ENCODE results near the gene KPTN. TPM values are rescaled to one million over a fixed set of nuclear protein-coding genes. Genes with fewer than 3 reads are reported as not detected.

Gene KPTN
- total RNA-seq, 1 experiment from 2014 or later = 23.8 TPM

GRCh38 chr19:47470447-47471195 is 13.4 kb downstream of the KPTN start:
- no peak overlapping the region for H3K4me2 ChIP-seq (ENCODE audit: low read length)
- no peaks in the 10 kb centered on the region for H3K9me3 ChIP-seq (ENCODE audit: control insufficient read depth in 1 of 2, insufficient read depth in 1 of 2, low read depth in 1 of 2, low read length in 2 of 2)
- H3K36me3 ChIP-seq (ENCODE audit: control insufficient read depth in 1 of 2, insufficient read depth in 2 of 2, low read length in 2 of 2) = no peaks in the 10 kb centered on the region
- no peak overlapping the region for H3K9ac ChIP-seq (ENCODE audit: low read length)
- no peak for DNase-seq (ENCODE audit: low read depth, low spot score)
- POLR2A ChIA-PET = no interaction called here
- BruUV-seq (replicated peaks) = no TSS peak
- intact Hi-C loops (cut with micrococcal nuclease) = no loop called here
- H2AFZ ChIP-seq (ENCODE audit: low read depth, low read length, poor library complexity, severe bottlenecking) = no peak overlapping the region
- ATAC-seq = no peak
- CTCF ChIA-PET = no interaction called here
- no peak overlapping the region for H3K4me3 ChIP-seq (replicated peaks in 1 of 2; ENCODE audit: low read depth in 1 of 2, low read length in 2 of 2)
- RAD21 ChIA-PET (ENCODE audit: low non-redundant PET in 1 of 2, low total read pairs in 2 of 2, uncharacterized antibody in 2 of 2, unreplicated experiment in 2 of 2) = no interaction called here
- no peaks in the 10 kb centered on the region for H3K79me2 ChIP-seq (ENCODE audit: insufficient read depth, low read length)
- no peaks in the 10 kb centered on the region for H3K9me2 ChIP-seq (ENCODE audit: insufficient read depth)
- H3K27me3 ChIP-seq (ENCODE audit: insufficient read depth, low read length) = peaks cover 34% of the 10 kb centered on the region
- no peak overlapping the region for H3K27ac ChIP-seq (ENCODE audit: low read depth, low read length)
- H4K20me1 ChIP-seq (ENCODE audit: insufficient read depth) = no peaks in the 10 kb centered on the region
- TF ChIP-seq ZBTB33 (IDR thresholded peaks at IDR 0.05; ENCODE audit: extremely low read depth, insufficient replicate concordance, low read length) = no peak
- no peak for TF ChIP-seq POLR2A (IDR thresholded peaks at IDR 0.05; ENCODE audit: borderline replicate concordance, extremely low read depth, insufficient read depth, insufficient read length)
- no peak for TF ChIP-seq ELF1 (IDR thresholded peaks at IDR 0.05; ENCODE audit: borderline replicate concordance, low read depth)
- TF ChIP-seq EZH2 (IDR thresholded peaks at IDR 0.05) = no peak
- TF ChIP-seq TCF7L2 (IDR thresholded peaks at IDR 0.05; ENCODE audit: borderline replicate concordance, extremely low read depth, insufficient read depth, insufficient read length) = no peak
- no peak for TF ChIP-seq CEBPB (IDR thresholded peaks at IDR 0.05; ENCODE audit: low read depth)
- H3K4me1 ChIP-seq (ENCODE audit: control insufficient read depth in 1 of 2, insufficient read depth in 2 of 2, low read length in 2 of 2) = peaks cover 0 to 15% of the 10 kb centered on the region in 2 experiments; a peak in 3 of 4 replicates

DNA sequence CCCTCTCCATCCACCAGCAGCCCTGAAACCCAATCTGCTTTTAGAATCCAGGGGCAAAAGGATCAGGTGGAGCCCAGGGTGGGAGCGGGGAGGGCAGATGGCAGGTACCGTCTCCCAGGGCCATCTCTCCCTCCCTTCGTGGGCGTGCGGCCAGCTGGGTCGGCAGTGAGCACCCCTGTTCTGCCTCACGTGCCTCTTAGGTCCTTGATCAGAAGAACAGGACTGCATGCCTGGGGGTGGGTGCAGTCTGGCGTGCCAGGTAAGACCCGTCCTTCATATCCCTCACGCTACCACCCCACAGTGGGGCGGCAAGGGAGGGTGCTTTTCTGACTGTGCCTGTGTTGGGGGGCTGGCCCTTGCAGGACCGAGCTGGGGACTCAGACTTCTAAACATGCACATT is 14.3 kb downstream of the KPTN start:
- Histone ChIP-seq H3K4me1 (ENCODE audit: control insufficient read depth in 1 of 2, insufficient read depth in 2 of 2, low read length in 2 of 2) (peaks cover 0 to 15% of the 10 kb centered on the region in 2 experiments; a peak in 3 of 4 replicates), H3K4me2 (ENCODE audit: low read length) (no peak overlapping the region), H3K9me2 (ENCODE audit: insufficient read depth) (no peaks in the 10 kb centered on the region), H3K36me3 (ENCODE audit: control insufficient read depth in 1 of 2, insufficient read depth in 2 of 2, low read length in 2 of 2) (no peaks in the 10 kb centered on the region), H3K79me2 (ENCODE audit: insufficient read depth, low read length) (no peaks in the 10 kb centered on the region), H3K27ac (ENCODE audit: low read depth, low read length) (no peak overlapping the region), H3K27me3 (ENCODE audit: insufficient read depth, low read length) (peaks cover 40% of the 10 kb centered on the region), H3K9me3 (ENCODE audit: control insufficient read depth in 1 of 2, insufficient read depth in 1 of 2, low read depth in 1 of 2, low read length in 2 of 2) (no peaks in the 10 kb centered on the region), H3K4me3 (replicated peaks in 1 of 2; ENCODE audit: low read depth in 1 of 2, low read length in 2 of 2) (no peak overlapping the region), H4K20me1 (ENCODE audit: insufficient read depth) (no peaks in the 10 kb centered on the region), H3K9ac (ENCODE audit: low read length) (no peak overlapping the region), H2AFZ (ENCODE audit: low read depth, low read length, poor library complexity, severe bottlenecking) (no peak overlapping the region)
- intact Hi-C loops (cut with micrococcal nuclease) = no loop called here
- RAD21 ChIA-PET (ENCODE audit: low non-redundant PET in 1 of 2, low total read pairs in 2 of 2, uncharacterized antibody in 2 of 2, unreplicated experiment in 2 of 2) = no interaction called here
- CTCF ChIA-PET = no interaction called here
- POLR2A ChIA-PET = no interaction called here
- no peak for DNase-seq (ENCODE audit: low read depth, low spot score)
- BruUV-seq (replicated peaks) = no TSS peak
- TF ChIP-seq REST (IDR thresholded peaks at IDR 0.05; ENCODE audit: low read depth) (no peak), POLR2A (IDR thresholded peaks at IDR 0.05; ENCODE audit: borderline replicate concordance, extremely low read depth, insufficient read depth, insufficient read length) (no peak), SIN3A (IDR thresholded peaks at IDR 0.05; ENCODE audit: low read depth) (no peak), JUND (IDR thresholded peaks at IDR 0.05) (no peak), TCF7L2 (IDR thresholded peaks at IDR 0.05; ENCODE audit: borderline replicate concordance, extremely low read depth, insufficient read depth, insufficient read length) (no peak)
- ATAC-seq = no peak

All from HCT116 (cell line).